Omental fat pad (tissue), 4 donors: ENCODE data around the gene NOC2L. TPM values are rescaled to one million over a fixed set of nuclear protein-coding genes. Genes with fewer than 3 reads are reported as not detected.
A peak's percentile ranks its signal among the peaks of the same experiment; 100 is the strongest.

Experiments used
- ATAC-seq: fragments of 150-250 bp; one replicate; pipeline ENCODE4 v1.9.1; 2016; ENCODE audit warnings: mild to moderate bottlenecking, moderate library complexity; ENCODE audit not compliant: low FRiP score
- DNase-seq: peaks from one replicate; pipeline ENCODE4 v3.0.0-alpha.2; 2019; ENCODE audit warnings: low spot score
- CTCF ChIP-seq, 3 donors: fragments of 450-650 bp; IDR thresholded peaks; one replicate each; pipeline ENCODE4 v1.5.1; 2016 to 2017; ENCODE audit warnings: antibody characterized with exemption in 3 of 3, mild to moderate bottlenecking in 3 of 3, moderate library complexity in 2 of 3
- total RNA-seq, 4 donors: library from RNA; depleted of rRNA; stranded (reverse); fragments of >200 nt; gene quantifications; one replicate each; pipeline ENCODE4 v1.1.0, GENCODE V29; 2016

The NOC2L gene
- total RNA-seq, 4 donors from 2014 or later: 29.2 to 63.5 (median 31.3) TPM

- ATAC-seq (no peak), DNase-seq (no peak)
- no peak for TF ChIP-seq CTCF (IDR thresholded peaks at IDR 0.05)
Measured at GRCh38 chr1:918843-919242, 40.2 kb downstream of the NOC2L start.

GRCh38 chr1:918353-918752 is 40.7 kb downstream of the NOC2L start:
- DNase-seq (no peak), ATAC-seq (no peak)
- TF ChIP-seq CTCF (IDR thresholded peaks at IDR 0.05): no peak

- ATAC-seq (no peak), DNase-seq (no peak)
- no peak for TF ChIP-seq CTCF (IDR thresholded peaks at IDR 0.05)
Measured at GRCh38 chr1:917466-918091, 41.5 kb downstream of the NOC2L start.

- no peak for ATAC-seq
Measured at GRCh38 chr1:917076-917459, 42.0 kb downstream of the NOC2L start.

GRCh38 chr1:916173-917075 is 42.6 kb downstream of the NOC2L start:
- DNase-seq: no peak

More at GRCh38 chr1:917076-917459, 42.0 kb downstream of the NOC2L start:
- DNase-seq: no peak
- no peak for TF ChIP-seq CTCF (IDR thresholded peaks at IDR 0.05)

More at GRCh38 chr1:916173-917075, 42.6 kb downstream of the NOC2L start:
- peak; percentile 45 for ATAC-seq
- no peak for TF ChIP-seq CTCF (IDR thresholded peaks at IDR 0.05)
